Measurements from ENCODE around the gene UBA3.
A peak's percentile ranks its signal among the peaks of the same experiment; 100 is the strongest.

Gene UBA3

GRCh38 chr3:69033470-69033869 lies 46.7 kb downstream of the UBA3 start:
- H3K27ac ChIP-seq (ENCODE audit: low read length), result no peak overlapping the region

GRCh38 chr3:69032737-69033136 lies 47.4 kb downstream of the UBA3 start:
- no CpG with 5 or more reads among the region's 9 CpGs for WGBS (ENCODE audit: insufficient coverage, insufficient read length)
- DNase-seq (ENCODE audit: low read depth, low spot score), result no peak
- Histone ChIP-seq H3K4me3 (ENCODE audit: low read length) (no peak overlapping the region), H3K27me3 (ENCODE audit: control insufficient read depth, insufficient read depth, low read length) (no peaks in the 10 kb centered on the region), H3K27ac (ENCODE audit: low read length) (no peak overlapping the region), H3K9me3 (ENCODE audit: control insufficient read depth, insufficient read depth, low read length) (no peaks in the 10 kb centered on the region), H3K4me1 (ENCODE audit: control insufficient read depth, insufficient read depth, low read length) (no peaks in the 10 kb centered on the region), H3K36me3 (ENCODE audit: control insufficient read depth, insufficient read depth, low read length) (peaks cover 2% of the 10 kb centered on the region; the same call in 1 of the 2 replicates)

More at GRCh38 chr3:69033470-69033869, 46.7 kb downstream of the UBA3 start:
- Histone ChIP-seq H3K4me1 (ENCODE audit: control insufficient read depth, insufficient read depth, low read length) (no peaks in the 10 kb centered on the region), H3K9me3 (ENCODE audit: control insufficient read depth, insufficient read depth, low read length) (no peaks in the 10 kb centered on the region), H3K4me3 (ENCODE audit: low read length) (no peak overlapping the region), H3K27me3 (ENCODE audit: control insufficient read depth, insufficient read depth, low read length) (no peaks in the 10 kb centered on the region), H3K36me3 (ENCODE audit: control insufficient read depth, insufficient read depth, low read length) (peaks cover 2% of the 10 kb centered on the region; the same call in 1 of the 2 replicates)
- no peak for DNase-seq (ENCODE audit: low read depth, low spot score)
- no CpG with 5 or more reads among the region's 7 CpGs for WGBS (ENCODE audit: insufficient coverage, insufficient read length)

GRCh38 chr3:69032142-69032541 lies 48.0 kb downstream of the UBA3 start:
- H3K27ac ChIP-seq (ENCODE audit: low read length), result no peak overlapping the region
- H3K4me1 ChIP-seq (ENCODE audit: control insufficient read depth, insufficient read depth, low read length), result no peaks in the 10 kb centered on the region
- no peak for DNase-seq (ENCODE audit: low read depth, low spot score)

GRCh38 chr3:69031635-69032034 lies 48.5 kb downstream of the UBA3 start:
- H3K4me1 ChIP-seq (ENCODE audit: control insufficient read depth, insufficient read depth, low read length), result no peaks in the 10 kb centered on the region
- peaks cover 2% of the 10 kb centered on the region; the same call in 1 of the 2 replicates for H3K36me3 ChIP-seq (ENCODE audit: control insufficient read depth, insufficient read depth, low read length)
- H3K27ac ChIP-seq (ENCODE audit: low read length), result no peak overlapping the region
- H3K27me3 ChIP-seq (ENCODE audit: control insufficient read depth, insufficient read depth, low read length), result no peaks in the 10 kb centered on the region
- WGBS (ENCODE audit: insufficient coverage, insufficient read length), result no CpG with 5 or more reads among the region's 1 CpG
- H3K4me3 ChIP-seq (ENCODE audit: low read length), result no peak overlapping the region
- no peak for DNase-seq (ENCODE audit: low read depth, low spot score)
- H3K9me3 ChIP-seq (ENCODE audit: control insufficient read depth, insufficient read depth, low read length), result no peaks in the 10 kb centered on the region

More at GRCh38 chr3:69032142-69032541, 48.0 kb downstream of the UBA3 start:
- no peaks in the 10 kb centered on the region for H3K27me3 ChIP-seq (ENCODE audit: control insufficient read depth, insufficient read depth, low read length)
- peaks cover 2% of the 10 kb centered on the region; the same call in 1 of the 2 replicates for H3K36me3 ChIP-seq (ENCODE audit: control insufficient read depth, insufficient read depth, low read length)
- no peak overlapping the region for H3K4me3 ChIP-seq (ENCODE audit: low read length)
- no CpG with 5 or more reads among the region's 2 CpGs for WGBS (ENCODE audit: insufficient coverage, insufficient read length)
- no peaks in the 10 kb centered on the region for H3K9me3 ChIP-seq (ENCODE audit: control insufficient read depth, insufficient read depth, low read length)

- H3K36me3 ChIP-seq (ENCODE audit: control insufficient read depth, insufficient read depth, low read length), result peaks cover 5% of the 10 kb centered on the region; the same call in 1 of the 2 replicates
- no peak for DNase-seq (ENCODE audit: low read depth, low spot score)
- H3K27ac ChIP-seq (ENCODE audit: low read length), result no peak overlapping the region
- no CpG with 5 or more reads among the region's 4 CpGs for WGBS (ENCODE audit: insufficient coverage, insufficient read length)
- no peak overlapping the region for H3K4me3 ChIP-seq (ENCODE audit: low read length)
- H3K4me1 ChIP-seq (ENCODE audit: control insufficient read depth, insufficient read depth, low read length), result no peaks in the 10 kb centered on the region
- no peaks in the 10 kb centered on the region for H3K27me3 ChIP-seq (ENCODE audit: control insufficient read depth, insufficient read depth, low read length)
- no peaks in the 10 kb centered on the region for H3K9me3 ChIP-seq (ENCODE audit: control insufficient read depth, insufficient read depth, low read length)
Observed at GRCh38 chr3:69020857-69021256, 59.3 kb downstream of the UBA3 start.

- DNase-seq (ENCODE audit: low read depth, low spot score), result no peak
- Histone ChIP-seq H3K27ac (ENCODE audit: low read length) (no peak overlapping the region), H3K4me1 (ENCODE audit: control insufficient read depth, insufficient read depth, low read length) (no peaks in the 10 kb centered on the region), H3K9me3 (ENCODE audit: control insufficient read depth, insufficient read depth, low read length) (no peaks in the 10 kb centered on the region), H3K4me3 (ENCODE audit: low read length) (no peak overlapping the region), H3K27me3 (ENCODE audit: control insufficient read depth, insufficient read depth, low read length) (no peaks in the 10 kb centered on the region), H3K36me3 (ENCODE audit: control insufficient read depth, insufficient read depth, low read length) (peaks cover 5% of the 10 kb centered on the region; the same call in 1 of the 2 replicates)
- WGBS (ENCODE audit: insufficient coverage, insufficient read length), result 100% methylated on average over 1 of the region's 2 CpGs
Observed at GRCh38 chr3:69020424-69020823, 59.7 kb downstream of the UBA3 start.

- Histone ChIP-seq H3K4me1 (ENCODE audit: control insufficient read depth, insufficient read depth, low read length) (peaks cover 2% of the 10 kb centered on the region; the same call in 1 of the 2 replicates), H3K27ac (ENCODE audit: low read length) (no peak overlapping the region), H3K9me3 (ENCODE audit: control insufficient read depth, insufficient read depth, low read length) (no peaks in the 10 kb centered on the region), H3K27me3 (ENCODE audit: control insufficient read depth, insufficient read depth, low read length) (no peaks in the 10 kb centered on the region), H3K36me3 (ENCODE audit: control insufficient read depth, insufficient read depth, low read length) (no peaks in the 10 kb centered on the region), H3K4me3 (ENCODE audit: low read length) (no peak overlapping the region)
- no CpG with 5 or more reads among the region's 2 CpGs for WGBS (ENCODE audit: insufficient coverage, insufficient read length)
- no peak for DNase-seq (ENCODE audit: low read depth, low spot score)
Observed at GRCh38 chr3:69016901-69017300, 63.3 kb downstream of the UBA3 start.

- no peaks in the 10 kb centered on the region for H3K27me3 ChIP-seq (ENCODE audit: control insufficient read depth, insufficient read depth, low read length)
- H3K9me3 ChIP-seq (ENCODE audit: control insufficient read depth, insufficient read depth, low read length), result no peaks in the 10 kb centered on the region
- no peak overlapping the region for H3K27ac ChIP-seq (ENCODE audit: low read length)
- H3K4me1 ChIP-seq (ENCODE audit: control insufficient read depth, insufficient read depth, low read length), result peaks cover 2% of the 10 kb centered on the region; the same call in 1 of the 2 replicates
- no peaks in the 10 kb centered on the region for H3K36me3 ChIP-seq (ENCODE audit: control insufficient read depth, insufficient read depth, low read length)
- no CpG with 5 or more reads among the region's 4 CpGs for WGBS (ENCODE audit: insufficient coverage, insufficient read length)
- no peak for DNase-seq (ENCODE audit: low read depth, low spot score)
- no peak overlapping the region for H3K4me3 ChIP-seq (ENCODE audit: low read length)
Observed at GRCh38 chr3:69016102-69016501, 64.1 kb downstream of the UBA3 start.

GRCh38 chr3:69014022-69014580 lies 66.1 kb downstream of the UBA3 start:
- WGBS (ENCODE audit: insufficient coverage, insufficient read length), result no CpG with 5 or more reads among the region's 11 CpGs
- Histone ChIP-seq H3K36me3 (ENCODE audit: control insufficient read depth, insufficient read depth, low read length) (no peaks in the 10 kb centered on the region), H3K4me3 (ENCODE audit: low read length) (peak overlapping the region; percentile 72; the same call in 1 of the 2 replicates), H3K27me3 (ENCODE audit: control insufficient read depth, insufficient read depth, low read length) (no peaks in the 10 kb centered on the region), H3K27ac (ENCODE audit: low read length) (no peak overlapping the region), H3K4me1 (ENCODE audit: control insufficient read depth, insufficient read depth, low read length) (peaks cover 2% of the 10 kb centered on the region; the same call in 1 of the 2 replicates), H3K9me3 (ENCODE audit: control insufficient read depth, insufficient read depth, low read length) (no peaks in the 10 kb centered on the region)
- DNase-seq (ENCODE audit: low read depth, low spot score), result no peak

GRCh38 chr3:69013253-69014021 lies 66.7 kb downstream of the UBA3 start, which contains the start of gene EOGT:
Gene EOGT (minus strand): TSS chr3:69013684. CDS start chr3:69009846, 3,838 bp downstream.
- no CpG with 5 or more reads among the region's 96 CpGs for WGBS (ENCODE audit: insufficient coverage, insufficient read length)
- H3K27me3 ChIP-seq (ENCODE audit: control insufficient read depth, insufficient read depth, low read length), result no peaks in the 10 kb centered on the region
- no peak for DNase-seq (ENCODE audit: low read depth, low spot score)
- no peaks in the 10 kb centered on the region for H3K36me3 ChIP-seq (ENCODE audit: control insufficient read depth, insufficient read depth, low read length)
- H3K4me3 ChIP-seq (ENCODE audit: low read length), result peak within 1 kb of the TSS; percentile 72
- H3K4me1 ChIP-seq (ENCODE audit: control insufficient read depth, insufficient read depth, low read length), result peaks cover 3% of the 10 kb centered on the region; the same call in 1 of the 2 replicates
- no peaks in the 10 kb centered on the region for H3K9me3 ChIP-seq (ENCODE audit: control insufficient read depth, insufficient read depth, low read length)
- no peak within 1 kb of the TSS for H3K27ac ChIP-seq (ENCODE audit: low read length)

Measured in iPS DF 6.9 (cell line).